Measurements from ENCODE around the gene ATAD1.
"Not testable (repeated sequence)": the region's sequence is repeated elsewhere in the genome, so short reads cannot be mapped to it uniquely, and the experiment has no call there.

The ATAD1 gene

DNA sequence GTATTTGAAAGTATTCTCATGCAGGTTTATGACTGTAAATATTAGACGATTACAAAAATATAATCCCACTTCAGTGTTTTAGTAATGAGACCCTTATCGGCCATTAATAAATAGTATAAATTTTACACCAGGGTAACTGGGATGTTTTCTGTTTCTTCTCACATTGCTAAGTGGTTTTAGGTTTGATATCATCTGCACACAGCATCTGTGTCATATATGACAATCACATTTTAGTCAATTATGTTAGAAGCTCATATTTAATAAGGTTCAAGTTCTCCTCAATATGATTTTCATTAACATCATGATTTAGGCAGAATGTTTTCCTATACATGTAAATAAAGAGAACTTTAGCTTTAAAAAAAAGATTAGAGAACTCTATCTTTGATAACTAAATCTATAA, 66.8 kb downstream of the ATAD1 start:
- no peak for DNase-seq

- DNase-seq: no peak
Observed at GRCh38 chr10:87750817-87751216, 67.2 kb downstream of the ATAD1 start.

GRCh38 chr10:87750001-87750671, 67.9 kb downstream of the ATAD1 start:
- DNase-seq: no peak

GRCh38 chr10:87748244-87748643, 69.8 kb downstream of the ATAD1 start:
- DNase-seq: not testable (repeated sequence)

- no peak for DNase-seq
Observed at GRCh38 chr10:87746911-87747310, 71.1 kb downstream of the ATAD1 start.

GRCh38 chr10:87744606-87745005, 73.4 kb downstream of the ATAD1 start:
- DNase-seq: no peak

DNA sequence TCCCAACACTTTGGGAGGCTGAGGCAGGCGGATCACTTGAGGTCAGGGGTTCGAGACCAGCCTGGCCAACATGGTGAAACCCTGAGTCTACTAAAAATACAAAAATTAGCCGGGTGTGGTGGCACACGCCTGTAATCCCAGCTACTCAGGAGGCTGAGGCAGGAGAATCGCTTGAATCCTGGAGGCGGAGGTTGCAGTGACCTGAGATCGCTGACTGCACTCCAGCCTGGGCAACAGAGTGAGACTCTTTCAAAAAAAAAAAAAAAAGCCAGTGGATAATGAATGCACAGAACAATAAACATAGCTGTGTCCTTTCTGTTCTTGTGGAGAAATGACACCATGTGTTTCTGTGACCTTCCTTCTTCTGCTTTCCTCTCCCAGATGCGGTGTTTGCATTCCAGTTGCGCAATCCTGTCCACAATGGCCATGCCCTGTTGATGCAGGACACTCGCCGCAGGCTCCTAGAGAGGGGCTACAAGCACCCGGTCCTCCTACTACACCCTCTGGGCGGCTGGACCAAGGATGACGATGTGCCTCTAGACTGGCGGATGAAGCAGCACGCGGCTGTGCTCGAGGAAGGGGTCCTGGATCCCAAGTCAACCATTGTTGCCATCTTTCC, 74.9 kb downstream of the ATAD1 start:
- DNase-seq: not testable (repeated sequence)

- DNase-seq: peak; percentile 51
Observed at GRCh38 chr10:87740254-87740655, 77.8 kb downstream of the ATAD1 start.

DNA sequence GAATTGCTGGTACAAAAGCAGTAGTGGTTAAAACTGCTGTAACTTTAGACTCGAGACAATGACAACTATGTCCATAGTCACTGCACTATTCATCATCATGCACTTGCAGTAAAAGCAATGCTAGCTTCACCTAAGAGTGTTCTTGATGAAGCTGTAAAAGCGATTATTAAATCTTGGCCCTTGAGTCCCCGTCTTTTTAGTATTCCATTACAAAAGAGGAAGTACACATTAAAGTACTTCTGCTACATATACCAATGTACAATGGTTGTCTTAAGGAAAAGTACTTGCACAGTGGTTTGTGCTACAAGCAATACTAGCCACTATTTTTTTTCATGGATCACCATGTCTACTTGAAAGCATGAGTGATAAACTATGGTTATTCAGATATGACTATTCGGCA, 78.3 kb downstream of the ATAD1 start:
- DNase-seq: no peak

- not testable (repeated sequence) for DNase-seq
Observed at GRCh38 chr10:87738253-87738652, 79.8 kb downstream of the ATAD1 start.

GRCh38 chr10:87734987-87735827, 82.8 kb downstream of the ATAD1 start:
- DNase-seq: peak; percentile 78

GRCh38 chr10:87733081-87733480, 84.9 kb downstream of the ATAD1 start:
- no peak for DNase-seq

- no peak for DNase-seq
Observed at GRCh38 chr10:87729940-87730339, 88.1 kb downstream of the ATAD1 start.

- DNase-seq: no peak
Observed at GRCh38 chr10:87724789-87725188, 93.2 kb downstream of the ATAD1 start.

DNA sequence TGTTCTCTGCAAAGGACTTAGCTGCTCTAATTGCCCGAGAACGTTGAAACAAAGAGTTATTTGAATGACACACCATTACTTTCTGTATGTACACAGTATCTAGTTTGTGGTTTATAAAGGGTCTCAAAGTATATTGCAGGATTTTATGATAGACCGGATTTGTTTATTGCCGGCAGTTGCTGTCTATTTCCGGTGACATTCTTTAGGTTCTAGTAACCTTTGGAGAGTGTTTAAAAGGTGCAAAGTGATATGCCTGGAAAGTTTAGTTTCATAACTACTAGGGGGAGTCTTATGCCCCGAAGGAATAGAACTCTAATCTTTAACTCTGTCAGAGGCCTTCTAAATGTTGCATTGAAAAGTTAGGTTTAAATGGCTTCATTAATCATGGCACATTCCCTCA, 94.5 kb downstream of the ATAD1 start:
- DNase-seq: no peak

DNA sequence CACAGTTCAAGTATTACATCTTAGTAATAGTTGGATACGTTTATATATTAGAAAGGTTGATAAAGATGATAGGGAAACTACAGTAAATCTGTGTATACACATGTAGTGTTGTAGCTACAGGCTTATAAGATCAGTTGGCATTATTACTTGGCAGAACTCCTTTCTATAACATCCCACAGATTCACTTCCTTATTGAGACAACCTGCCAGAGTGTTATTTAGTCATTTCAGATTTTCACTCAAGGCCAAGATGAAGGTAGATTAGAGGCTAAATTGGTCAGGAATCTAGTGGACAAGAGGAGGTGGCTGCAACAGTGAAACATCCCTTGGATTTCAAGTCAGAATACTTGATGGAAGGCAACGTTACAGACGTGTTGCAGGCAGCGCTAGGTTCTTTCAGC, 95.3 kb downstream of the ATAD1 start:
- DNase-seq: no peak

GRCh38 chr10:87721781-87722180, 96.2 kb downstream of the ATAD1 start:
- no peak for DNase-seq

- no peak for DNase-seq
Observed at GRCh38 chr10:87720665-87721064, 97.4 kb downstream of the ATAD1 start.

GRCh38 chr10:87716348-87716670, 101.7 kb downstream of the ATAD1 start:
- DNase-seq: peak; percentile 13

DNA sequence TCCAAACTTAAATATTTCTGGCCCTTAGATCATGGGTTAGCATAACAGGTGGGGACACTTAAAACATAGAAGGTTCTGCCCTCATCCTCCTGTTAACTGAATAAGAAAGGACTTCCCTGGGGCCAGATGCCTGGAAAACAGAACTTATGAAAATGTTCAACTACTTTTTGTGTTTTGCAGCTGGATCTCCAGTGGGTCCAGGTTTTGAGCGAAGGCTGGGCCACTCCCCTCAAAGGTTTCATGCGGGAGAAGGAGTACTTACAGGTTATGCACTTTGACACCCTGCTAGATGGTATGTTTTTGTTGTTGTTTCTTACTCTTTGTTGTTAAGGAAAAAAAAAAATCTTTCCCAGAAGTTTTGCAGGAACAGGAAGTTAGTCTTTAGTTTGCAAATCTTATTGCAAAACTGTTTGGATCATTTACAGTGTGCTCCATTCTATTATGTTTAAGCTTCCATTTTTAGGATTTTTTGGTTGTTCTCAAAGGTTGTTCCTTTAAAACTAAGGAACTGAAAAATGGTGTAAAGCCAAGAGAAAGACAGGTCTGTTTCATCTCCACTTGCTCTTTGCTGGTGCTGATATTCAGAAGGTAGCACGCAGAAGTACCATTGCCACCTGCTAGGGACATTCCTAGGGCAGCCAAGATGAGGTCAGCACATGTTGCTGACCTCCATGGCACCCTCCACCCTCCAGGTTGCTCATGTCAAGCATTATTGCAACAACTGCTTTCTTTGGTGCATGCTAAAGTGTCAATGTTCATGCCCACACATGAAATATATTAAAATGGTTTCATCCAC, 102.3 kb downstream of the ATAD1 start:
- DNase-seq: no peak

GRCh38 chr10:87713707-87714106, 104.3 kb downstream of the ATAD1 start:
- DNase-seq: no peak

DNA sequence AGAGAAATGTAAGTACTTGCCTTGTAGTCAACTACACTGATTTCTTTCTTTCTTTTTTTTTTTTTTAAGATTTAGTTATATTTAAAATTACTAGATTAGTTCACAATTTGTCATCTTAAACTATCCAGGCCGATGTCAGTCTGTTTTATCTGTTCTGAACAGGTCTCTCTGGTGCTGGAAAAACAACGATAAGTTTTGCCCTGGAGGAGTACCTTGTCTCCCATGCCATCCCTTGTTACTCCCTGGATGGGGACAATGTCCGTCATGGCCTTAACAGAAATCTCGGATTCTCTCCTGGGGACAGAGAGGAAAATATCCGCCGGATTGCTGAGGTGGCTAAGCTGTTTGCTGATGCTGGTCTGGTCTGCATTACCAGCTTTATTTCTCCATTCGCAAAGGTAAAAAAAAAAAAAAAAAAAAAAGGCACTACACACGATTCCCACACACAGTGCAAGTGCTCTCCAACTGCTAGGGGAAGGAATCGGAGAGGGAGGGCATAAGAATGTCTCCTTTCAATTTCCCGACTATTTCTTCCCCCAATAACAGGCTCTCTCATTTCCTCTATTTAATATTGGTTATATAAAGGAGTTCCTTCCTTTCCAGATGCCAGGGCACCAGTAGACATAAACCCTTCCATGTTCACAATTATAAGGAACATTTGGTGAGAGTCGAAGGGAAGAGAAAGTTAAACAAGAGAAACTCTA, 105.0 kb downstream of the ATAD1 start:
- no peak for DNase-seq

GRCh38 chr10:87707254-87707653, 110.8 kb downstream of the ATAD1 start:
- no peak for DNase-seq
